ENCODE results near the gene TMEM185A.
"Not testable (repeated sequence)": the region's sequence is repeated elsewhere in the genome, so short reads cannot be mapped to it uniquely, and the experiment has no call there.

The TMEM185A gene

DNA sequence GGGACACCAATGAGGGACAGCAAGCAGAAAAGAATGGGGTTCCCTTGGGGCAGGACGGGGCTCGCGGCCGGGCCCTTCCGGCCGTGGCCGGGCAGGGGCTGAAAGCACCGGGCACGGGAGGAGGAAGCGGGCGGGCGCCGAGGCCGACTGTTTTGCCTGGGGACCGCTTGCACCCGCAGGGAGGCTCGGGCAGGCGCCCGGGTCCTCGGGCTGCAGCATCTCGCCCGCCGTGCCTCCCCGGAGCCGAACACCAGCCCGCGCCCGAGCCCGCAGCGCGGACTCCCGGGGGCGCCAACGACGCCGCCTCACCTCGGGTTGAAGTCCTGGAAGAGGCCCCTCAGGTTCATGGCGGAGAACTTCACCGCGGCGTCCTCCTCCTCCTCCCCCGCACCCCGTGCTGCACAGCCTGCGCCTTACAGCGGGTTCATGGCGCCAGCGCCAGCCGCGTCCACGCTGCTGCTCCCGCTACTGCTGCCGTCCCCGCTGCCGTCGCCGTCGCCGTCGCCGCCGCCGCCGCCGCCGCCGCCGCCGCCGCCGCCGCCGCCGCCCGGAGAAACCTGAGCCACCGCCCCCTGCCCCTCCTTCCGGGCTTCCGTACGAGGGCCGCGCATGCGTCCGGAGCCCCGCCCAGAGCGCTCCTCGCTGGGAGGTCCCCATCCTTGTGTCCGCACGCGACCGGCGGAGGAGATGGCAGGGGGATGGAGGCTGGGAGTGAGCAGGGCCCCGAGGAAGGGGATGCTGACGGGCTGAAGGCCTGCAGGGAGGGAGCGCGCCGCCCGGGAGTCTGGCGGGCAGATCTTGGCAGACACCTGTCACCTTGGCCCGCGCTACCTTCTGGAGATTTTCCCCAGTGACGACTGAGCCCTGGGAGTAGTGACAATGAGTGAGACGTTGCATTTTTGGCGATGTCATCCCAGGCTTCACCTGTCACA, at the start of gene TMEM185A:
TMEM185A (minus strand) TSS at position 559 of the 932 bp plus-strand sequence; CDS start at position 347, 212 bp downstream.
- DNase-seq: peak; percentile 80

DNA sequence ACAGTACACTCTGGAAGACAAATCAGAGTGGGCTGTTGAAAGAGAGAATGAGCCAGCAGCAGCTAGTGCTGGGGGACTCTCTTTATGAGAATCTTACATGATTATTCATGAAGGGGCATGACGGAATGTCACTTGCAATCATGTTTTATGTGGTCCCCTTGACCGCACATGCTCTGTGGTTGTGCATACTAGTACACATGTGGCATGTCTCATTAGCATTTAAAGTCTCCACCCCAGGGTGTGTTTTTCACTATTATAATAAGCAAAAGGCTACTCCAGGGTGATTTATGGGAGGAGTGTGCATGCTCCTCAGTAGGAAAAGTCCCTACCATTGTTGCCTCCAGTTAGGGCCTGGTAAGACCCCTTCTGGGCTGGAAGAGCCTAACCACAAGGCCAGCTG, 49.6 kb upstream of the TMEM185A start:
- no peak for DNase-seq

DNA sequence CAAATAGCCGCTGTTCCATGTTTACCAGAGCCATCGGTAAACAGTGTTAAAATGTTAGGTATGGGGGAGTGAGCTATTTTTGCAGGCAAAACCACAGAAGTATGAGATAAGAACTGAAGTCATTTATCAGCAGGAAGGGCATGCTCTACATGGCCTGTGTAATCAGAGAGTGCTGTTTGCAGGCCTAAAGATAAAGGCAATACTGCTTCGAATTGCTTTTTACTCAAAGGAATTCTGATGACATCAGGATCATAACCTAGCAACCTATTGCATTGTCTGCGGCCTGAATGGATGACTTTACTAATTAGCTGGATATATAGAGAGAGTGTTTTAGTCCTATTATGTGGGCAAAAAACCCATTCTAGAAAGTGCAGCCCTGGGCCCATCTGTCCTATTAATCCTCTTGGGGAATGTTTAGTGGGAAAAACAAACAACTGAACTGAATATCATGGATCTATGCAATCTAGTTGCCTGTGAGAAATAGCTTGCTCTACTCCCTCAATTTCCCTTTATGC, 47.6 kb upstream of the TMEM185A start:
- not testable (repeated sequence) for DNase-seq

DNA sequence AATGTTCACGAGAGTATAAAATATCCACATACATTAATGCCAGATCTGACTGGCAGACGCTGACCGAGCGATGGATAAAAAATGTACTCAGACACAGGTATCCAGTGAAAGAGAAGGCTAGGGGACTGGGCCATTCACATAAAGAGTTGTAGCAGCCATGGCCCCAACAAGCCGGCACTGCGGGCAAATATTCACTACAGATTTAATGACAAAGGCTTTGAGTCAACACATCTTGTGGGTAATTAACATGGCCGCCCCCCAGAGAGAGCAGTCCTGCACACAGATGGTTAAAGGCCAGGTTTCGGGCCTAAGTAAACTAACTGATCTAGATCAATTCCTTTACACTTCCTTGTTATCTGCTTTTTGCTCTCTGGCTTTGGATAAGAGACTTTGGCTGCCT, 44.0 kb upstream of the TMEM185A start:
- not testable (repeated sequence) for DNase-seq

DNA sequence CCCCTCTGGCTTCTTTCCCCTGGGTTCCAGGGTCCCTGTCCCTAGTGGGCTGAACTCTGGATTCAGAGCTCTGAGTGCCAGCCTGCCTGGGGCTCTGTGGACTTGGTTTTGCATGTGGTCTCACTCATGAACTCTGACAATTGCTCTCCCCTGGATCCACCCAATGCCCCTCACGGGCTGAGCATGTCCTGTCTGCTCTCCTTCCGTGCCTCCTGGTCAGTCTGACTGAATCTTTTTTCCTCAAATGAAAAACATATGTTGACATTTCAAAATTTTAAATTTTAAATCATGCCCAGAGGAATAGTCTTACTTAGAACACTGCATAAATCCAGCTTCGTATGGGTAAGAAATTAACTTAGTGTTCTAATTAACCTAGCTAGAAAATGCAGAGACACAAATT, 43.5 kb upstream of the TMEM185A start:
- not testable (repeated sequence) for DNase-seq

DNA sequence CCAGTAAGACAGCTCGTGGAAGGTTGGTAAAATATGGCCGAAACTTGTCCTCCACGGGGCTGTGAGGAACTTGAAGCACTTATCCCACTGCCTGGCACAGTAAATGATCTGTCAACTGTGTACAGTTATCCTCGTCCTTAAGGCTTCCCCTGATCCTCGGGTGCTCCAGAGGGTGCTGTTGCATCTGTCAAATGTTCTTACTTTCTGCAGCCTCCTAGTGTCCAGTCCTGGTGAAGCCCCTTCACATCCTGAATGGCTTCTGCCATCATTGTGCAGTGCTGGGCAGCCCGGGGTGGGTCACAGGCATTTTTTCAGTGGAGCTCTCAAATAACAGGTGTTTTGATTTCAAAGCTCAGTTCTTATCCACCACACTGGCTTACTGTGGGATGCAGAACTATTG, 29.0 kb upstream of the TMEM185A start:
- not testable (repeated sequence) for DNase-seq

DNA sequence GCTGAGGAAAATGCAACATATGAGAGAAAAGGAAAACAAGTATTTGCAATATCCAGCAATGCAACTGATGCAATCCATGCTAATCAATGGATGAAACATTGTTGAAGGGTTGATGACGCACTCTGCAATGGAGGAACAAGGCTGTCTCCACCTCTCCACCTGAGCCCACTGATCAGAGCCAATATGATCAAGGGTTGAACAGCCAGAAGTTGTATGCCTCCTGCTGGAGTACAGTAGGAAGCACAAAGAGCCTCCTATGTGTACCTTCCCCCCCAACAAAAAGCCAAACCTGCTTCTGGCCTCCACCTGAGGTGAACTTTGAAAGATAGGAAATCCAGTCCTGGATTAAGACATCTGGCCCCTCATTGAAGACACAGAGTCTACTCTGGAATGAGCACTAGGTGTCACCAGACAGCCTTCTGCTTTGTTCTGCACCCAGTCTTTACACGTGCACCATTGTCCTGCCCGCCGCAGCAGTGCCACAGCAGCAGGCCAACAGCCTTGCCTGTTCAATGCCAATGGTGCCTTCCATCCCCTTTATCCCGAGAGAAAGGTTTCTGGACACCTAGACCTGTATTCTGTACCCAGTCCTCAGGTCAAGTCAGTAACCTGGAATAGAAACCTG, 24.8 kb upstream of the TMEM185A start:
- not testable (repeated sequence) for DNase-seq

DNA sequence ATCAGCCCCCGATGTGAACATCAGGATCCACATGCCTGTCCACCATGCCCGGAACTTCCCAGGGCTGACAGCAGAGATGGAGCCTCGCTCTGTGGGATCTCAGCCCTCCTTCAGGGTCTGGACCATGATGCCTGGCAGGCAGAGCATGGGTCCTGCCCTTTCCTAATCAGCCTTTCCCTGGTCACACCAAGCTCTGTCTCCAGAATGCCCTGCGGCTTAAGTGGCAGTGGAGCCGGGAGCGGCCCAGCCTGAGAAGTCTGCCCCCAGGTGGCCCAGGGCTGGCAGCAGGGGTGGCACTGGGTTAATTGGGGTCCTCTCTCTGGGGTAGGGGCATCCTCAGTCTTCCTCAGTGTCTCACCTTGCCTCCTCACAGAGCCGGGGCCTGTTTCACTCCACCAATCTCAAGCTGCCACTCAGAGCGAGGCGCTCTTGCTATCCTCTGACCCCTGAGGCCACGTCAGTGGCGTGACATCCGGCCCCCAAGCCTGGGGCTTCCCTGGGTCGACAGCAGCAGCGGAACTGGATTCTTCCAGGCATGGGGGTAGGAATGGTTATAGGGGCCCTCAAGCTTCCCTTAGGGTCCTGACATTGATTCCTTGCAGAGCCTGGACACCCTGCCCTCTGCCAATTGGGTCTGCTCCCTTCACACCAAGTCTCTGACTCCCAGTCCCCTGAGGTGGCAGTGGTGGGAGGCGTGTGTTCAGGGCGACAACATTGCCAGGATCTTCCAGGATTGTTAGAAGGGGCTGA, 20.8 kb upstream of the TMEM185A start:
- DNase-seq: no peak

DNA sequence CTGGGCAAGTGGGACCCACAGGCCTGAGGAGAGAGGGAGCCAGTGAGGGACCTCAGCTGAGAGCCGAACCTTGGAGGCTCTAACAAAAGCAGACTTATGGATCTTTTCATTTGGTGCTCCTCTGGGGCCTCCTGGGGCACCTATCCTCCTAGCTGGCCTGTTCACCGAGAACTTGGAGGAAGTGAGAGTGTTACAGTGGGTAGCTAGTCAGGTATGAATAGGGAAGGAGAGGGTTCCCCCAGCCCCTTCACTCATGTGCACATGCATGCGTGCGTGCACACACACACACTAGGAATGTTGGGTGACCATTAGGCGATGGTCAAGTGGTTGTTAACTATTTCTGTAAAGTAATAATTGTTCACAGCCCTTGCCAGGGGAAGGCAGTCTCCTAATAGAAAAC, 18.6 kb upstream of the TMEM185A start:
- DNase-seq: no peak

DNA sequence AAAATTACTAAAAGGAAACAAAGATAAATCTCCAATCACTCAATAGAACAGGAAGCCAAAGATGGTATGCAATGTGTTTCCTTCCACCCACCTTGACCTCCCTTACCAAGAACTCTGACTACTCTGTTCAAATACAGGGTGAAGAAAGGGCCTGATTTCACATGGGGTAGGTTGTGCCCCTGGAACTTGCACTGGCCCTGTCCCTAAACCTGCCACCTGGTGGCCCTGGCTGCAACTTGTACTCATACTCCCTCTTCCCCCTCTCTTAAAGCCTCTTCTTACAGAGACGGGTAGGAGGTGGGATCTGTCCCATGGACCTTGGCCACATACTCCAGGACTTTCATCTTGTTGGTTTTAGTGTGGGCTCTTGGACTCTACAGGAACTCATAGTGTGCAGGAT, 17.3 kb upstream of the TMEM185A start:
- DNase-seq: no peak

DNA sequence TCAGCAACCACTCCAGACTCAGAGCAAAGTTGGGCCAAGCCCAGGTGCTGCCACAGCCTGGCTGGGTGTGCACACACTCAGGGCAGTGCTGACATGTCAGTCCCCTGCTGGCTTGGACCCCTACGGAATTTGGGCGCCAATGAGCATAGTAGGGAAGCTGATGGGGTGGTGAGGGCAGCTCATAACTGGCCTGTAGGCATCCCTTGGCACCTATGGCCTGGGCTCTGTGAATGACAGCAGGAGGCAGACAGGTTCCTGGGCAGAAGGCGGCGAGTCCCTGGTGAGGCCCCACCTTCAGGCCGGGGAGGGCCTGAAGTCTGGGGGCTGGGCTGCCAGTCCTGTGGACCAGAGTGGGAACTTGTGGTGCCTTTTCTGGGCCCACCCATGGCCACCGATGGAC, 15.9 kb upstream of the TMEM185A start:
- no peak for DNase-seq

DNA sequence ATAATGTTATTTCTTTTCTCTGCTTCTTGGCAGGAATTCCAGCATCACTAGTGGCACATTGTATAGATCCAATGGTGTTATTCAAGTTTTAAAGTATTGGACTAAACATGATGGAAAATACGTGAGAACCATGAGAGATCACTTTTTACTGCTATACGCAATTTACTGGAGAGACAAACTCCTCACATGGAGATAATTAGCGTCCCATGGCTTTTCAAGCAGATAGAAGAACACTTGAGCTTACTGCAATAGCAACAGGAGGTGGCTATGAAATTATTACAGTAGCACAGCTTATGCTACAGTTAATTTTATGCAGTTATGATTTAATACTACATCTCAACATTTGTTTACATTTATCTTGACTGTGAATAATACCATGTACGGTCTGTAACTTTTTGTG, 11.9 kb upstream of the TMEM185A start:
- DNase-seq: no peak

DNA sequence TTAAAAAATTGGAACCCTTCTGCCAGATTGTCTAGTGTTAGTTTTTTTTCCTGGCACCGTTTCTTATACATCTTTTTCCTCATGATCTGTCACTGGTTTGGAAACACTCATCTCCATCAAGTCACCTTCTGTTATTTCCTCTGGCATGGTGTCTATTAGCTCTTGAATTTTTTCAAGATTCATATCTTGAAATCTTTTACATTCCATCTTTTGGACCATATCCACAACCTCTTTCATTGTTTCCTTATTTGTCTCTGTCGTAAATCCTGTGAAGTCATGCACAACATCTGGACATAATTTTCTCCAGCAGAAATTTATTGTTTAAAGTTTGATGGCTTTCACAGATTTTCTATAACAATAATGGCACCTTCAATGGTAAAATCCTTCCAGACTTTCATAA, 10.2 kb upstream of the TMEM185A start:
- DNase-seq: no peak

DNA sequence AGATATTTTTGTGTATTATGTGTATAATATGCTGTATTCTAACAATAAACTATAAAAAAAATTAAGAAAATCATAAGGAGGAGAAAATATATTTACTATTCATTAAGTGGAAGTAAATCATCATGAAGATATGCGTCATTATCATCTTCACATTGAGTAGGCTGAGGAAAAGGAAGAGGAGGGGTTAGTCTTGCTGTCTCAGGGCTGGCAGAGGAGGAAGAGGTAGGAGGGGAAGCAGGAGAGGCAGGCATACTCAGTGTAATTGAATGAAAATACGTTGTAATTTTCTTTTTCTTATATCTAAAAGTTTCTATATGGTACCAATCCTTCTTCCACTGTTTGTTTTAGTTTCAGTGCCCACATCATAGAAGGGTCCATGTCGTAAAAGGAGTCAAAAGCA, 9.8 kb upstream of the TMEM185A start:
- no peak for DNase-seq

DNA sequence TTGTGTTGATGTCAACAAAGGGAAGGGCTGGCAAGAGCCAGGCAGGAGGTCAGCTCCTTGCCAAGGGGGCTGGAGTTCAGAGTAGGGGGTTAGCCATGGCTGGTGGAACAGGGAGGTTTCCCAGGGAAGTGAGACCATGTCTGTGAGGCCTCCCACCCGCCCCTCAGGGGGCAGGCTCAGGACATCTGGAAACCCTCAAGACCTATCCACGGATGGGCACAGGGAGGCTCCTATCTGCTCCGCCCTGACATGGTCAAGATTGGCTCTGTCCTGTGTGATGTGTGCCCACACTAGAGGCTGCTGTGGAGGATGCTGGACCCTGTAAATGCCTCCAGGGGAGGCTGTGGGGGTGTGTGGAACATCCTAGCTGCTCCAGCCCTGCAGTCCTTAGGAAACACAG, 8.0 kb upstream of the TMEM185A start:
- no peak for DNase-seq

DNA sequence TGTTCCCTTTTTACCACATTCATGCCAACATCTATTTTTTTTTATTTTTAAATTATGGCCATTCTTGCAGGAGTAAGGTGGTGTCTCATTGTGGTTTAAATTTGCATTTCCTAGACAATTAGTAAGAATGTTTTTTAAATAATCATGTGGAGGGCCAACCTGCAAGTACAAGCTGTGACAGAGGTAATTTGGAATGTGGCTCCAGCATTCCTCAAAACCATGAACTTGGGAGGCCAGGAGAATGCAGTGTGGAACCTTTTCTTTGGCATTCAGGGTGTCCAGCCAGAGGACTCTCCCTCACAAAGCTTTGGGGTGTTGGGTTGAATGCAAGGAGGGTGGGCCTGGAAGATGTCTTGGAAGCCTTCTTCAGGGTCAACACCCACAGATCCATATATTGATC, 7.3 kb upstream of the TMEM185A start:
- DNase-seq: no peak

DNA sequence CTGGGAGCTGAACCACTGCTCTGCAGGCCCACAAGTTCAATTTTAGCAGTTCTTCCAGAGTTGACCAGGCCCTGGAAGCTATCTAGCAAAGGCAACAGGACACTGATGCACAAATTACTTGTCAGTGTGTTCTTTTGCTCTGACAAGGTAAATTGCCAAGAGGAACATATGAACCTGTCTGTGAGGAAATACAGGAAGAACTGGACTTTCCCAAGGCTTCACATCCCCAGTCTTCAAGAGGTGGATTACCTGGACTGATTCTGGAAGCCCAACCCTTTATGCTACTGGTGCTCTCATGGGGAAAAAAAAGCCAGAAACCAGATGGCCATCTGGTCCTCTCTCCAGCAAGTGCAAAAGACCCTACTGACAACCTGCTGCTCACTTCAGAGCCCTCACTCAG, 1.9 kb upstream of the TMEM185A start:
- no peak for DNase-seq

DNA sequence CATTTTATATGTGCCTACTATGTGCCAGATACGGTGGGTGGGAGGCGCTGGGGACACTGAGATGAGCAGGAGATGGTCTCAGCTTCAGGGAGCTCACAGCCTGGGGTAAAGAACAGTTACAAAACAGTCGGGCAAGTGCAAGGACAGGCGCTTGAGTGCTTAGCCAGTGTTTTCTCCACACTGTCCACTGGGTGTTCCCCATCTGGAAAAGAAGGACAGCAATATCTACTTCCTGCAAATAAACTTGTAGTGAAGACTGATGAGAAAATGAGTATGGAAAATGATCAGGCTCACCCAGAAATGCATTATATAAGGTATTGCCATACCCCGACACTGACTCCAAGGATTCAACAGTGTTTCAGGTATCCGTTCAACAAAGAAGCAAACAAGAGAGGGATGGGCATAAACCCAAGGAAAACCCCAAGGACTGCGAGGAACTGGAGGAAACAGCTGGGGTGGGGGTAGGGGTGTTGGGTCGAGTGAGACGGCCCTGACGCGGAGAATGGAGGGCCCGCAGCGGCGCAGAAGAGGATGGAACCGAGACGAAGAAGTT, 835 bp downstream of the TMEM185A start:
- no peak for DNase-seq

DNA sequence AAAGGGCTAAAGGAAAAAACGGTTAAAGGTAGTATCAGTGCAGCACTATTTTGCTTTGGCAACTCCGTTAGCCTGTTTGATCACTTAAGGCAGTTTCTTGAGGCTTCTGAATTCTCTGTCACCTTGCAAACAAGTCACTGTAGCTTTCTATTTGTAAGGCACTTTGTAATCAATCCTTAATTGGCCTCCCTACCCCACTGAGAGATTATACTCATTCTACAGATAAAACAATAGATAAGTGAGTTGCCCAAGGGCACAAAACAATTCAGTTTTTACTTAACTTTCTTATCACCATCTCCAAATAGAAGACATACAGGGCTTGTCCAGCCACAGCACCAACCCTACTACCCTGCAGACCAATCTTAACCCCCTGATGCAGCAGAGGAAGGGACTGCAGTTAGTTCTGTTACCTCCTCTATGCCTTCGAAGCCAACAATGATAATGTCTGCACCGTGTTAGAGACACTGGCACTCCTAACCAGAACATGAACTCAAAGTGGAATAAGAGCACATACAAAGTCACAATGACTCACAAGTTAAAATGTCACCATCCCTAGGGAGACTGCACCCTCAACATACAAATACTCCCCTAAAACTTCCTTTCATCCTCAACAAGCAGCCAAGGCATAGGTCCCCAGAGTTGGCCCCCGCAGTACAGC, 1.7 kb downstream of the TMEM185A start:
- DNase-seq: no peak

DNA sequence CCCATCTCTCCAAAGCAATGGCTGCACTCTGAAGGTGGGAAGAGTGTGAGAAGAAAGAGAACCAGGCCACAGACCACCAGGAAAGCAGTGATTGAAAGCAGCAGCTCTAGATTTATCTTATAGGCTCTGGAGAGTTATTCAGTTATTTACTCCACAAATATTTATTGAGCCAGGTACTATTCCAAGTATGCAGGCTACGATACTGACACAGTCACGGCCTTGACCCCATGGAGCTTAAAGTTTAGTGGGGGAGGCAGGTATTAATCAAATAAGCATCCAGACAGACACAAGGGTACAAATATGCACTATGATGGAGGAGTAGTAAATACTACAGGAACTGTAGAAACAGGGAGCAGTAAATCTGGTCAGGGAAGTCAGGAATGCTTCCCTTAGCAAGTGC, 2.8 kb downstream of the TMEM185A start:
- DNase-seq: no peak

DNA sequence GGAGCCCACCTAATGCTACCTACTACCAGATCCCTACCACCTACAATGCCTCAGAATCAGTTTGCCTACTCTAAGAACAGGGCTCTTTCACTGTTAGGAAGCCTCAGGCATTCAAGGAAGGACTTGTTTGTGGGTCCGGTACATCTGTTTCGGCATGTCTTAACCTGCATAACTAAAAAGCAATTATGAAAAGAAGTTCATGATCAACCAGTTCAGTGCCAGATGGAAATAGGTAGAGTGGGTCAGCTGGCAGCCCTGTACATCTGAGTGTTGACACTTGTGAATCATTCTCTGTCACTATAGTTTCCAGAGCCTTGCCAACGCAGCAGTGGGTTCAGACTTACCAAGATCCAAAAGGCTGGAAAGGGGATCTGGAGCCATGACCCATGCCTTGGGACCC, 3.3 kb downstream of the TMEM185A start:
- DNase-seq: no peak

DNA sequence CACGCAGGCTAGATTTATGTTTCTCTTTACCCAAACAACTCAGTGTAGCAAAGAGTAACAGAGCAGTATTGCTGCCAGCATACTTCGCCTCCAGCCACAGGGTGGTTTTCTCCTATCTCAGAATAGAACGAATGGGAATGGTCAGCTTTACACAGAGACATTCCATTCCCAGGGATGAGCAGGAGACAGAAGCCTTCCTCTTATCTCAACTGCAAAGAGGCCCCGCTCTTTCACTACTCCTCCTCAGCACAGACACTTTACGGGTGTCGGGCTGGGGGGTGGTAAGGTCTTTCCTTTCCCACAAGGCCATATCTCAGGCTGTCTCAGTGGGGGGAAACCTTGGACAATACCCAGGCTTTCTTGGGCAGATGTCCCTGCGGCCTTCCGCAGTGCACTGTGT, 4.8 kb downstream of the TMEM185A start:
- not testable (repeated sequence) for DNase-seq

DNA sequence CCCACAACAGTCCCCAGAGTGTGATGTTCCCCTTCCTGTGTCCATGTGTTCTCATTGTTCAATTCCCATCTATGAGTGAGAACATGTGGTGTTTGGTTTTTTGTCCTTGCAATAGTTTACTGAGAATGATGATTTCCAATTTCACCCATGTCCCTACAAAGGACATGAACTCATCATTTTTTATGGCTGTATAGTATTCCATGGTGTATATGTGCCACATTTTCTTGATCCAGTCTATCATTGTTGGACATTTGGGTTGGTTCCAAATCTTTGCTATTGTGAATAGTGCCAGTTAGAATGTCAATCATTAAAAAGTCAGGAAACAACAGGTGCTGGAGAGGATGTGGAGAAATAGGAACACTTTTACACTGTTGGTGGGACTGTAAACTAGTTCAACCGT, 11.9 kb downstream of the TMEM185A start:
- not testable (repeated sequence) for DNase-seq
